Mammary epithelial cell (primary cell): ENCODE data around the gene LAMC3.
"Not testable (repeated sequence)": the region's sequence is repeated elsewhere in the genome, so short reads cannot be mapped to it uniquely, and the experiment has no call there.

Experiments used
- EZH2 ChIP-seq: IDR thresholded peaks from 2 replicates; pipeline ENCODE4 v1.6.1; 2012; ENCODE audit warnings: low read length, inconsistent platforms, borderline replicate concordance
- TF ChIP-seq, protein P1 (sequence below), 2 donors: IDR thresholded peaks in 1 of 2; conservative IDR thresholded peaks in 1 of 2; 2 replicates each; pipeline ENCODE4 v1.5.1; 2011 to 2012; ENCODE audit warnings: inconsistent platforms in 2 of 2, low read length in 2 of 2, mild to moderate bottlenecking in 2 of 2, control low read depth in 1 of 2, low read depth in 1 of 2; ENCODE audit not compliant: insufficient read depth in 1 of 2; ENCODE audit errors: extremely low read depth in 1 of 2

DNA sequence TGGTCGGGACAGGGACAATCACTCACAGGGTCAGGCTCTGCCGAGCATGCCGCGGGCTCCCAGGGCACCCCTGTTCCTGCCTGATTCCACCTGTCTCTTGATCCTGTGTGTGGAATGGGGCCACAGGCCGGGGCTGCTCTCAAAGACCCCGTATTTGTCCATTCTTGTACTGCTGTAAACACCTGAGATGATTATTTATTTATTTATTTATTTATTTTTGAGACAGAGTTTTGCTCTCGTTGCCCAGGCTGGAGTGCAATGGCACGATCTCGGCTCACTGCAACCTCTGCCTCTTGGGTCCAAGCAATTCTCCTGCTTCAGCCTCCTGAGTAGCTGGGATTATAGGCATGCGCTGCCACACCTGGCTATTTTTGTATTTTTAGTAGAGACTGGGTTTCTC, 25.8 kb downstream of the LAMC3 start:
- not testable (repeated sequence) for TF ChIP-seq EZH2
- TF ChIP-seq, protein P1, sequence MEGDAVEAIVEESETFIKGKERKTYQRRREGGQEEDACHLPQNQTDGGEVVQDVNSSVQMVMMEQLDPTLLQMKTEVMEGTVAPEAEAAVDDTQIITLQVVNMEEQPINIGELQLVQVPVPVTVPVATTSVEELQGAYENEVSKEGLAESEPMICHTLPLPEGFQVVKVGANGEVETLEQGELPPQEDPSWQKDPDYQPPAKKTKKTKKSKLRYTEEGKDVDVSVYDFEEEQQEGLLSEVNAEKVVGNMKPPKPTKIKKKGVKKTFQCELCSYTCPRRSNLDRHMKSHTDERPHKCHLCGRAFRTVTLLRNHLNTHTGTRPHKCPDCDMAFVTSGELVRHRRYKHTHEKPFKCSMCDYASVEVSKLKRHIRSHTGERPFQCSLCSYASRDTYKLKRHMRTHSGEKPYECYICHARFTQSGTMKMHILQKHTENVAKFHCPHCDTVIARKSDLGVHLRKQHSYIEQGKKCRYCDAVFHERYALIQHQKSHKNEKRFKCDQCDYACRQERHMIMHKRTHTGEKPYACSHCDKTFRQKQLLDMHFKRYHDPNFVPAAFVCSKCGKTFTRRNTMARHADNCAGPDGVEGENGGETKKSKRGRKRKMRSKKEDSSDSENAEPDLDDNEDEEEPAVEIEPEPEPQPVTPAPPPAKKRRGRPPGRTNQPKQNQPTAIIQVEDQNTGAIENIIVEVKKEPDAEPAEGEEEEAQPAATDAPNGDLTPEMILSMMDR (conservative IDR thresholded peaks at IDR 0.05 in 1 of 2, IDR thresholded peaks at IDR 0.05 in 1 of 2; ENCODE audit: extremely low read depth in 1 of 2, insufficient read depth in 1 of 2, low read depth in 1 of 2, low read length in 2 of 2) = not testable (repeated sequence)
